ENCODE data around the gene AGAP1. TPM values are rescaled to one million over a fixed set of nuclear protein-coding genes. Genes with fewer than 3 reads are reported as not detected.

Gene AGAP1
- total and polyA plus RNA-seq, 2 donors (not counting 3 experiments of a cell fraction or from before 2014, with no cell fraction given) = 10.2 to 20.9 TPM

DNA sequence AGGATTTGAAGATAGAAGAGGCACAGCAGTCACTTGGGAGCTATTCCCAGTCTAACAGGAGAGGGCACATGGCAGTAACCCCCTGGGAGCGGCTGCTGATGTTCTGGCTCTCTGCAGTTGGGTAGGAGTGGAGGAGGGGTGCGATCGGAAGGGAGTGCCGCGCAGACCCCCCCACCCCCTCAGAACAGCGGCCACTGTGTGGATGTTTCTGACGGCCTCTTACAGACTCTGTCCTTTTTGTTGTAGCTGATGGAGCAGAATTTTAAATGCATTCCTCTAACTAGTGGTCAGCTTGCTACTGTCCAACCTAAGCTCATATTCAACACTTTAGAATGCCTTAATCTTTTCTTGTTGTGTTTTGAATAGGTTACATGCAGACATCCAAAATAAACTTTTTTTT is 127.9 kb downstream of the AGAP1 start:
- ChIA-PET POLR2A (no interaction called here), CTCF (no interaction called here)
- dilution Hi-C loops (cut with MboI; ENCODE audit: extremely low pct_ligation_motif_present, low sequenced_read_pairs) = no loop called here
- FAIRE-seq = no peak
- Histone ChIP-seq H4K20me1 (replicated peaks; ENCODE audit: control insufficient read depth, extremely low read depth, insufficient read depth, low read length) (no peaks in the 10 kb centered on the region), H3K9me1 (replicated peaks; ENCODE audit: control insufficient read depth, extremely low read depth, insufficient read depth, low read length) (no peaks in the 10 kb centered on the region), H3K79me2 (ENCODE audit: control insufficient read depth, insufficient read depth, low read length) (no peaks in the 10 kb centered on the region), H3K4me1 (ENCODE audit: control insufficient read depth, extremely low read depth, insufficient read depth, low read length) (no peaks in the 10 kb centered on the region), H3K27ac (ENCODE audit: insufficient read depth, low read depth, low read length) (no peak overlapping the region), H3K9ac (replicated peaks; ENCODE audit: extremely low read depth, insufficient read depth, low read length) (no peak overlapping the region), H3K4me3 (replicated peaks in 1 of 3; ENCODE audit: insufficient read depth in 1 of 3, low read depth in 1 of 3, low read length in 3 of 3) (no peak overlapping the region), H3K4me2 (ENCODE audit: insufficient read depth, low read length) (no peak overlapping the region), H3K9me3 (replicated peaks; ENCODE audit: control insufficient read depth, insufficient read depth, low read length) (no peaks in the 10 kb centered on the region), H3K27me3 (ENCODE audit: control insufficient read depth in 2 of 2, insufficient read depth in 2 of 2, low read length in 2 of 2) (no peaks in the 10 kb centered on the region), H3K36me3 (ENCODE audit: control insufficient read depth in 2 of 2, extremely low read depth in 1 of 2, insufficient read depth in 2 of 2, low read length in 2 of 2) (no peaks in the 10 kb centered on the region), H2AFZ (ENCODE audit: low read depth, low read length) (no peak overlapping the region)
- DNase-seq (ENCODE audit: low read depth, low spot score) = no peak
- intact Hi-C loops (cut with micrococcal nuclease) = no loop called here
- TF ChIP-seq MYC (IDR thresholded peaks at IDR 0.05; ENCODE audit: low read depth, low read length) (no peak), GATA2 (IDR thresholded peaks at IDR 0.05; ENCODE audit: insufficient read depth, insufficient read length, low read depth, low read length) (no peak), POLR2A (IDR thresholded peaks at IDR 0.05; ENCODE audit: low read depth, low read length) (no peak), POLR2AphosphoS5 (IDR thresholded peaks at IDR 0.05; ENCODE audit: insufficient read depth, low read depth, low read length) (no peak), EZH2 (IDR thresholded peaks at IDR 0.05; ENCODE audit: borderline replicate concordance, low read depth, low read length, severe bottlenecking) (no peak), FOS (IDR thresholded peaks at IDR 0.05; ENCODE audit: borderline replicate concordance, insufficient read depth, low read length) (no peak), MAX (IDR thresholded peaks at IDR 0.05; ENCODE audit: insufficient read depth, insufficient read length) (no peak), JUN (IDR thresholded peaks at IDR 0.05; ENCODE audit: borderline replicate concordance, insufficient read depth, insufficient read length, low read depth) (no peak)
- TF ChIP-seq, protein P1, sequence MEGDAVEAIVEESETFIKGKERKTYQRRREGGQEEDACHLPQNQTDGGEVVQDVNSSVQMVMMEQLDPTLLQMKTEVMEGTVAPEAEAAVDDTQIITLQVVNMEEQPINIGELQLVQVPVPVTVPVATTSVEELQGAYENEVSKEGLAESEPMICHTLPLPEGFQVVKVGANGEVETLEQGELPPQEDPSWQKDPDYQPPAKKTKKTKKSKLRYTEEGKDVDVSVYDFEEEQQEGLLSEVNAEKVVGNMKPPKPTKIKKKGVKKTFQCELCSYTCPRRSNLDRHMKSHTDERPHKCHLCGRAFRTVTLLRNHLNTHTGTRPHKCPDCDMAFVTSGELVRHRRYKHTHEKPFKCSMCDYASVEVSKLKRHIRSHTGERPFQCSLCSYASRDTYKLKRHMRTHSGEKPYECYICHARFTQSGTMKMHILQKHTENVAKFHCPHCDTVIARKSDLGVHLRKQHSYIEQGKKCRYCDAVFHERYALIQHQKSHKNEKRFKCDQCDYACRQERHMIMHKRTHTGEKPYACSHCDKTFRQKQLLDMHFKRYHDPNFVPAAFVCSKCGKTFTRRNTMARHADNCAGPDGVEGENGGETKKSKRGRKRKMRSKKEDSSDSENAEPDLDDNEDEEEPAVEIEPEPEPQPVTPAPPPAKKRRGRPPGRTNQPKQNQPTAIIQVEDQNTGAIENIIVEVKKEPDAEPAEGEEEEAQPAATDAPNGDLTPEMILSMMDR (IDR thresholded peaks at IDR 0.05; ENCODE audit: extremely low read depth in 1 of 2, insufficient read depth in 1 of 2, low read depth in 1 of 2, low read length in 2 of 2) = no peak
- BruUV-seq (replicated peaks) = no TSS peak

Data from endothelial cell of umbilical vein (primary cell).